ENCODE results near the gene HELLS.
A peak's percentile ranks its signal among the peaks of the same experiment; 100 is the strongest.
"Not testable (repeated sequence)": the region's sequence is repeated elsewhere in the genome, so short reads cannot be mapped to it uniquely, and the experiment has no call there.

Gene HELLS

GRCh38 chr10:94545391-94546048 is at the start of gene HELLS:
HELLS (plus strand) TSS chr10:94545788; CDS start chr10:94545922, 134 bp downstream.
- peak; percentile 78 to 84 for DNase-seq

- no peak for DNase-seq
These were observed 49.6 kb upstream of the HELLS start for GRCh38 chr10:94496010-94496409.

DNA sequence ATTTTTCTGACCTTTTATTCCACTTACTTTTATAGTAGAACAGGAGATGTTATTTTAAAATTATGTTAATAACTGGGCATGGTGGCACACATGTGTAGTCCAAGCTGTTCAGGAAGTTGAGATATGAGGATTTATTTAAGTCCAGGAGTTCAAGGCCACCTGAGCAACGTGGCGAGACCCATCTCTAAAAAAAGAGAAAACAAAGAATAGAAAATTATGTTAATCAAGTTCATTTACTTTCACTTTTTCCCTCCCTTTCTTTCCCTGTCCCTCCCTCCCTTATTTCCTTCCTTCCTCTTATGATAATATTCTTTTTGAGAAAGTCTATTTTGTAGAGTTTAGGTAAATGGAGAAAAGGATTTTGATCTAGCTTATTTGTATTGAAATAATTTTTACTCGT is 48.9 kb upstream of the HELLS start:
- DNase-seq = no peak

DNA sequence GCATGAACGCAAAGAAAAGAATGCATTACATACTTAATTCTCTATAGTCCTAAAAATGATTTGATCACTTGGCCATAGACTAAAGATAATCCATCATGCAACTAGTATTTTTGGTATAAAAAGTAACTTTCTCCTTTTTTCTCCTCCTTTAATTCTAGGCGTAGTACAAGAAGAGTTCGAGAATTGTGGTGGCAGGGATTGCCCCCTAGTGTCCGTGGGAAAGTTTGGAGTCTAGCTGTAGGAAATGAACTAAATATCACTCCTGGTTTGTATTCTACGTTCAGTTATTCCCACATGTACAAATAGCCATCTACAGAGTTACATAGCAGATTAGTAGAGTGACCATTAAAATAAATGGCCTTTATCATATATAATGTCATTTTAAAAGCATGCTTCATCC is 45.5 kb upstream of the HELLS start:
- DNase-seq = no peak

GRCh38 chr10:94521276-94522250 is 24.0 kb upstream of the HELLS start:
- no peak for DNase-seq

DNA sequence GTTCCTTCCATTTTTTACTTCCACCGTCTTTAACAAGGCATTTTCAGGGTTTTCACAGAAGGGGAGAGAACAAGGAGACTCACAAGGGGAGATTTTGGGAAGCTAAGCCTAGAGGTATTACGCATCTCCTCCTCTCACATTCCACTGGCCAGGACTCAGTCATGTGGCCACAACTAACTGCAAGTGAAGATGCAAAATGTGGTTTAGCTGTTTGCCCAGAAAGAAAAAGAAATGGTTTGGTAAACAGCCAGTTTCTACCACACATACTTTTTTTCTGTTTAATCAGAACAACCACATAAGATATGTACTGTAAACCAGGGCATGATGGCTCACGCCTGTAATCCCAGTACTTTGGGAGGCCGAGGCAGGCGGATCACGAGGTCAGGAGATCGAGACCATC is 21.4 kb upstream of the HELLS start:
- DNase-seq = no peak

GRCh38 chr10:94524711-94525110 is 20.9 kb upstream of the HELLS start:
- no peak for DNase-seq

- DNase-seq = not testable (repeated sequence)
These were observed 14.0 kb upstream of the HELLS start for GRCh38 chr10:94531550-94531949.

DNA sequence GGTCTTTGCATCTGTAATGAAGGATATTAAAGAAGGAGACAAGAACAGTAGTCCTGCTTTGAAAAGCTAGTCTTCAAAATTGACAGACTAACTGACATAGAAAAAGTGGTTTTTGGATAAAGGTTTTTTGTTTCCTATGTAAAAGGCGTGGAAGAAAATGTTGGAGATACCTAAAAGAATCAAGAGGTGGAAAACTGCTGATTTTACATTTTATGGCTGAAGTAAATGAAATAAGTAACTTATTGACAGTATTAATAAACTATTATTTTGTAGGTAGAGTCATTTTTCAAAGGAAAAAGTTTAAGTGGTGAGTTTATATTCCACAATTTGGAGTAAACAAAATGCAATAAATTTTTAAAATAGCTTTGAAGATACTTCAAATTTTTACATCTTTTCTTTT is 12.6 kb upstream of the HELLS start:
- no peak for DNase-seq

GRCh38 chr10:94542282-94542681 is 3.3 kb upstream of the HELLS start:
- DNase-seq = not testable (repeated sequence)

DNA sequence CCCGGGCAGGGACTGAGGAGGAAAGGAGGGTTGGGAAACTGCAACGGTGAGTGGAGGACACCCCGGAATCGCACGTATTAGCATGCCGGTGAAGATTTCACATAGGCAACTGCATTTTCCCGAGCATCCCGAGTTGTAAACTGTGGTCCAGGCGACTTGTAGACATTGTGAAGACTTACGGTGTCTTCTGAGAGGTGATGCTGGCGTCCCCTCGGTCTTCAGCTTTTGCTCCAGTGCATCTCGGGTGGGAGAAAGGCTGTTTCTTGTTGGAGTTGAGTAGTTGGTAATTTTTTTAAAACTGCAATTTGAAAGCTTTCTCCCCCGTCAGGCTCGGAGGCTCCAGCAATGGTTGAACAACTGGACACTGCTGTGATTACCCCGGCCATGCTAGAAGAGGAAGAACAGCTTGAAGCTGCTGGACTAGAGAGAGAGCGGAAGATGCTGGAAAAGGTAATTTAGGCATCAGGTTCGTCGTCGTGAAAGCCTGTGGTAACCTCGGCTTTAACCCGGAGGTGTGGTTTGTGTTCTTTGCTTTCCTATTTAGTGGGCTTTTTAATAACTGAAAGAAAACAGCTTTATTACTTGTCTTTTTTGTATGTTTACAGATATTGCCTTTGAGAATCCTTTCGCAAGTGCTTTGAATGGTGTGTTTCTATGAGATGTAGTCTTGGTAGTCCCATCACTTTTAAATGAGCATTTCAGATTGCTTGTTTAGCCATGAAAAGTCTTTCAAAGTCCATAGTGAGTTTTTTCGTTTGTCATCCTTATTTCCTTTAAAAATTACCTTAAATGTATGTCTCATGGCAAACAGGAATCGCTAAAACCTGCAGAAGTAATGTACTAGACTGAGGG is 687 bp downstream of the HELLS start:
- DNase-seq = peak in 1 of 2 experiments; percentile 44

DNA sequence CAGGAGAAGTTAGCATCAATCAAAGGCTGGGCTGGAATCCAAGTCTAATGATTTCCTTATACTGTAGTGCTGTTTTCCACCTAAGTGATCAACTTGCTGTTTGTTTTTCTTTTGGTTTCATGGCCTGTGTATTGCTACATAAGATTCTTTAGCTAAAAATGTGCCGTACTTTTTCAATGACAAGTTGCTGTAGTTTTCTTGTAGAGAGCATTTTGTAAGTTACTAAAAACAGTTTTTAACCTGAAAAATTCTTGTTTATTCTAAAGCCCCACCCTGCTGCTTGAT is 1.3 kb downstream of the HELLS start:
- DNase-seq = no peak

DNA sequence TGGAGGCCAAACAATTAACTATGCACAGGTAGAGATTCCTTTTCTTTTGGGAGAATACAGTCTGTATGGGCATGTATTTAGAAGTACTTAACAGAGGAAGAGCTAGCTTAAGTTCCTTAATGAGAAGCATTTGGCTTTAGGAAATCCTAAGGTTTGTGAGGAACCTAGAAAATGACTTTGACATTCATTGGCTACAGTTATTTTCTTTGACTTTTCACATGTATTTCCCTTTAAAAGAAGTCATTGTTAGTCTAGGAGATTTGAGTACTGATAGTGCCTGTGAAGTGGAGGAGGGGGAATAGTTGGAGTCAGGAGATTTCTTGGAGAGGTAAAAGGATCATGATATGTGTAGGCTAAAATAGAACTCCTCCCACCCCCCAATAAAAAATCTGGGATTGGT is 3.6 kb downstream of the HELLS start:
- no peak for DNase-seq

GRCh38 chr10:94567714-94568307 is 22.2 kb downstream of the HELLS start:
- DNase-seq = not testable (repeated sequence)

DNA sequence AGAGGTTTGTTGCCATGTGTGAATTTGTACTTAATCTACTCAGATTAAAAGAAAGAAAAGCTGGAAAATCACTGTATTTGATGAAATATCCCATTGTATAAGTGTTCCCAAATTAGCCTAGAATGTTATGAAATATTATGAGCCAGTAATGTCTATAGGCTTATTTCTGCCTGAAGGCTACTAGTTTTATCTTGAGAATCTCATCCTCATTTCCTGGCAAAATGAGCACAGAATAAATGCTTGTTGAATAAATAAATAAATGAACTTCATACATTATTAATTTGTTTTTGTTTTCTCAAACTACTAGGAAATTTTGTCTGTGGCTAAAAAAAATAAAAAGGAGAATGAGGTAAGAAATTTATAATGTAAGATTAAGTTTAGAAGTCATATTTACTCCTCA is 25.5 kb downstream of the HELLS start:
- no peak for DNase-seq

- no peak for DNase-seq
These were observed 25.9 kb downstream of the HELLS start for GRCh38 chr10:94571528-94571927.

- no peak for DNase-seq
These were observed 33.2 kb downstream of the HELLS start for GRCh38 chr10:94578790-94579189.

GRCh38 chr10:94583124-94583523 is 37.5 kb downstream of the HELLS start:
- no peak for DNase-seq

DNA sequence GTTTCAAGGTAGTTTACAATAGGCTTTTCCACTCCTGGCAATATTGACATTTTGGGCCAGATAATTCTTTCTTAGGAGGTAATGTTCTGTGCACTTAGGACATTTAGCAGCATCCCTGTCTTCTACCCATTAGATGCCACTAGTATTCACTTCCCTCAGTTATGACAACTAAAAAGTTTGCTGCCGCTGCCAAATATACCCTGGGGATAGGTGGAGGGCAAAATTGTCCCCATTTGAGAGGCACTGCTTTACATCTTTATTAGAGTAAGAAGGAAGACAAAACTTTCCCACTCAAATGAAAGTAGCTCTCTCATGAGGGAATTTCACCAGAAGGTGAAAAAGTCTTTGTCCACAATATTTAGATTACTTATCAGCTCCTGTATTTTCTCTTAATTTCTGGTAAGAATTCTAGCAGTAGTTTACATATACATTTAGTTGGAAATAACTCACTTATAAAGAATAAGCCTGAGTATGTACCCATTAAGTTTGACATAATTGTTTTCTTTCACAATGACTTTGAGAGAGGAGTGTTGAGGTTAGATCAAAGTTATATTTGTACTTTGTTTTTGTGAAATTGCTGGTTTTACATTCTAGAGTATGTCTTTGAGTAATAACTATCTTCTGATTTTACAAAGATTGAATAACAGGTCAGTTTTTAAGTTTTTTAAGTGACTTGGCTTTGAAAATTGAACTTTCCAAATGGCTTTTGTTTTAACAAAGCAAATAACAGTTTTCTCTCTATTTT is 46.0 kb downstream of the HELLS start:
- no peak for DNase-seq

DNA sequence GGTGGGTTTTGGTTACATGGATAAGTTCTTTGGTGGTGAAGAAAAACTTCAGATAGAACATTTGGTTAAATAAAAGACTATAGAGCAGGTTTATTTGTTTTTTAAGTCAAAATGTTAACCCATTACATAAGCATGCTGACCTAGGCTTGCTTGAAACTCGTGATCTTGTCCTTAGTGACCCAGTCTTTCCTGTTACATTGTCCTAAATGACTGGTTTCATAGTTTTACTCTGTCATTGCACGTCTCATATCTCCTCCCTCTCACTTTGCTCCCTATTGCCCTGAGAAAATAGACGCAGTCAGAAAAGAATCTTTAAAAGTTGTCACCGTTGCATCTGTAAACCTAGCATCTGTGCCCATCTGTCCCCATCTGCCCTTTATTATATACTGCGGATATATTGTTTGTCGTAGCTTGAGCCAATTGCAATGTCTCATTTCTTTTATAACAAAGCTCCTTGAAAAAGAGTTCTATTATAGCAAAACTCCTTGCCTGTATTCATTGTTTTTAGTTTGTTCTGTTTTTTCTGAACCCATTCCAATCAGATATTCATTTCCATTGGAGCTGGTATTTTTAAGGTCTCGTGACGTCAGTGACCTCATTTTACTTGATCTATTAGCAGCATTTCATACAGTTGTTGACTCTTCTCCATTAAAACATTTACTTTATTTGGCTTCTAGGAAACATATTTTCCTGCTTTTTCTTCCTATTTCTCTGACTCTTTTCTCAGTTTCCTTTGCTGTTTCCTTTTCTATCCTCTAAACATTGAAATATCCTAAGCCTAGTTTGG is 57.3 kb downstream of the HELLS start:
- no peak for DNase-seq

DNA sequence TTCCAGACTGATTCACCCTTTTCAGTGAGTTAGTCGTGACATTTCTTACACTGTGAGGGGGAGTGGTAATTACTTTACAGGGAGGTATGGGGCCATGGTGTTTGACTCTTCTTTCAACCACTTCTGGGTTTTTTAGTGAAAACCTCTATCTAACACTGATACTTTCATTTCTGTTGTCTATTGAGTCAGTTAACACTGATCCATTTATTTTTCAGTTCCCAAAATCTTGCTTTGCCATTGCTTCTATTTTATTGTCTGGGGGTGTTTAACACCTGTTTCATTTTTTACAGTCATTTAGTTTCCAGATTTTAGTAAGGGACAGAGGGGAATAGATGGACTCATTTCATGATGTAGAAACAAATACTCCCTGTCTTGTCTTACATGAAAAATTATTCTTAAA is 61.5 kb downstream of the HELLS start:
- no peak for DNase-seq

Data from SHP77 (cell line).